B cell (primary cell): Measurements from ENCODE around the gene CALM1.

Experiments
- EZH2 ChIP-seq: IDR thresholded peaks from 2 replicates; pipeline ENCODE4 v1.6.1; 2012; ENCODE audit warnings: borderline replicate concordance, low read depth, mild to moderate bottlenecking, moderate library complexity, low read length; ENCODE audit not compliant: insufficient read depth, poor library complexity, severe bottlenecking
- TF ChIP-seq, protein P1 (sequence below): fragments of 200-600 bp; IDR thresholded peaks from one replicate; pipeline ENCODE4 v1.8.0; 2022; ENCODE audit warnings: antibody characterized with exemption, mild to moderate bottlenecking

DNA sequence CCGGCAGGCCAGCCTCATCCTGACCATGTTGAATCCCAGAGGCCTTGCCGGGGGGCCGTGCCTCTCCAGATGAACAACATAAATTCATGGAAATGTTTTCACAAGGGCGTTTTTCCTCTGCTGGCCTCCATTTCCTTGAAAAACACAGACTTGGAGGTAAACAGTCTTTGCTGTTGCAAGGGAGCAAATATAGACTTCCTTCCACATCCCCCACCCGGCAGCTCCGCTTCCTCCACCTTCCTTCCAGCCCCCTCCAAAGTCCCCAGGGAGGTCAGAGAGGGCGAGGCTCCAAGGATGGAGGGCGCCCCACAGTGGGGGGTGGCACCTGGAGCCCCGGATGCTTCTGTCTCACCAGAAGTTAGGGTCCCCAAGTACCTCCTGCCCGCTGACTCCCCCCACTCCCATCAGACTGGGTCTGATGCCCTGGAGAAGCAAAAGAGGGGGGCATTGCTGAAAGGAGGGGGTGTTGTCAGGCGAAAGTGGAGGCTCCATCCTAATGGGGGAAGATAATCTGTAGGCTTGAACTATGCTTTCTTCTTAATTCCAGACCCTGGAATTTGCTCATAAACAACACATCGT is 31.1 kb downstream of the CALM1 start:
- TF ChIP-seq, protein P1, sequence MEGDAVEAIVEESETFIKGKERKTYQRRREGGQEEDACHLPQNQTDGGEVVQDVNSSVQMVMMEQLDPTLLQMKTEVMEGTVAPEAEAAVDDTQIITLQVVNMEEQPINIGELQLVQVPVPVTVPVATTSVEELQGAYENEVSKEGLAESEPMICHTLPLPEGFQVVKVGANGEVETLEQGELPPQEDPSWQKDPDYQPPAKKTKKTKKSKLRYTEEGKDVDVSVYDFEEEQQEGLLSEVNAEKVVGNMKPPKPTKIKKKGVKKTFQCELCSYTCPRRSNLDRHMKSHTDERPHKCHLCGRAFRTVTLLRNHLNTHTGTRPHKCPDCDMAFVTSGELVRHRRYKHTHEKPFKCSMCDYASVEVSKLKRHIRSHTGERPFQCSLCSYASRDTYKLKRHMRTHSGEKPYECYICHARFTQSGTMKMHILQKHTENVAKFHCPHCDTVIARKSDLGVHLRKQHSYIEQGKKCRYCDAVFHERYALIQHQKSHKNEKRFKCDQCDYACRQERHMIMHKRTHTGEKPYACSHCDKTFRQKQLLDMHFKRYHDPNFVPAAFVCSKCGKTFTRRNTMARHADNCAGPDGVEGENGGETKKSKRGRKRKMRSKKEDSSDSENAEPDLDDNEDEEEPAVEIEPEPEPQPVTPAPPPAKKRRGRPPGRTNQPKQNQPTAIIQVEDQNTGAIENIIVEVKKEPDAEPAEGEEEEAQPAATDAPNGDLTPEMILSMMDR: no peak
- no peak for TF ChIP-seq EZH2
